GM21390 (cell line): ENCODE data around the gene PRTN3.

Experiments used
- ATAC-seq: cut with Tn5 transposase; IDR thresholded peaks from one replicate; pipeline ENCODE4 v1.9.1; 2021; ENCODE audit not compliant: unreplicated experiment

The PRTN3 gene

GRCh38 chr19:803099-803561 is 37.7 kb upstream of the PRTN3 start:
- no peak for ATAC-seq

GRCh38 chr19:803686-804418 is 36.9 kb upstream of the PRTN3 start:
- ATAC-seq = no peak

GRCh38 chr19:804419-805165 is 36.2 kb upstream of the PRTN3 start:
- no peak for ATAC-seq

- ATAC-seq = no peak
Measured at GRCh38 chr19:805166-805551, 35.6 kb upstream of the PRTN3 start.

- ATAC-seq = no peak
Measured at GRCh38 chr19:805600-806550, 34.9 kb upstream of the PRTN3 start.

- no peak for ATAC-seq
Measured at GRCh38 chr19:806815-807421, 33.9 kb upstream of the PRTN3 start.

GRCh38 chr19:807627-808422 is 33.0 kb upstream of the PRTN3 start:
- ATAC-seq = no peak

GRCh38 chr19:808423-808775 is 32.4 kb upstream of the PRTN3 start:
- no peak for ATAC-seq

GRCh38 chr19:810077-810855 is 30.5 kb upstream of the PRTN3 start:
- no peak for ATAC-seq

- no peak for ATAC-seq
Measured at GRCh38 chr19:810883-811489, 29.8 kb upstream of the PRTN3 start.

- ATAC-seq = no peak
Measured at GRCh38 chr19:811506-812048, 29.2 kb upstream of the PRTN3 start.

- ATAC-seq = no peak
Measured at GRCh38 chr19:812049-812746, 28.6 kb upstream of the PRTN3 start.

- ATAC-seq = no peak
Measured at GRCh38 chr19:812747-813218, 28.0 kb upstream of the PRTN3 start.

- ATAC-seq = no peak
Measured at GRCh38 chr19:813219-814151, 27.3 kb upstream of the PRTN3 start.

GRCh38 chr19:814152-815078 is 26.4 kb upstream of the PRTN3 start:
- ATAC-seq = no peak
